CD4-positive, alpha-beta T cell (primary cell): ENCODE results near the gene PARD3B. TPM values are rescaled to one million over a fixed set of nuclear protein-coding genes. Genes with fewer than 3 reads are reported as not detected.

Experiments
- ATAC-seq: fragments of 200-7000 bp; cut with Tn5 transposase; one replicate; pipeline ENCODE4 v1.10.0; 2022; ENCODE audit warnings: mild to moderate bottlenecking; ENCODE audit not compliant: poor library complexity
- CTCF ChIA-PET: fragments of 350-600 bp; sonication (Branson Sonifier 250); formaldehyde crosslinking; loops from one replicate; lab custom pipeline; 2021; ENCODE audit warnings: antibody characterized with exemption, inconsistent platforms; lab: Charles Lee
- POLR2A ChIA-PET: fragments of 350-600 bp; sonication (Branson Sonifier 250); formaldehyde crosslinking; loops from one replicate; lab custom pipeline; 2021; ENCODE audit warnings: antibody characterized with exemption, inconsistent platforms; lab: Charles Lee
- DNase-seq, 14 experiments: peaks; one replicate each; pipeline ENCODE4 v3.0.0-alpha.2; 2013 to 2020; ENCODE audit warnings: mixed read lengths in 2 of 14
- H3K27ac ChIP-seq, 2 donors: one replicate each; pipeline versions ENCODE4 v1.5.1 to v1.7.0; 2013; ENCODE audit warnings: low read length in 2 of 2, low read depth in 1 of 2, mild to moderate bottlenecking in 1 of 2
- H3K27me3 ChIP-seq, 2 experiments: 1 replicate in 1 of 2; 2 replicates in 1 of 2; pipeline versions ENCODE4 v1.6.1 to v1.7.0; 2013; ENCODE audit warnings: low read length in 2 of 2, control low read depth in 1 of 2, mild to moderate bottlenecking in 1 of 2, moderate library complexity in 1 of 2; ENCODE audit not compliant: insufficient read depth in 2 of 2, control insufficient read depth in 1 of 2
- H3K36me3 ChIP-seq: one replicate; pipeline ENCODE4 v1.6.1; 2013; ENCODE audit warnings: low read length, control low read depth; ENCODE audit not compliant: insufficient read depth
- H3K4me1 ChIP-seq: one replicate; pipeline ENCODE4 v1.6.1; 2013; ENCODE audit warnings: low read length, control low read depth; ENCODE audit not compliant: insufficient read depth
- H3K4me3 ChIP-seq: one replicate; pipeline ENCODE4 v1.5.1; 2013; ENCODE audit warnings: mild to moderate bottlenecking, low read length, moderate library complexity
- H3K9me3 ChIP-seq, 2 experiments: 1 replicate in 1 of 2; 2 replicates in 1 of 2; pipeline versions ENCODE4 v1.6.1 to v1.7.0; 2013; ENCODE audit warnings: low read length in 2 of 2, mild to moderate bottlenecking in 2 of 2, control low read depth in 1 of 2, moderate library complexity in 1 of 2; ENCODE audit not compliant: control insufficient read depth in 1 of 2, insufficient read depth in 1 of 2
- H3K27ac Mint-ChIP-seq: one replicate; pipeline ENCODE4 v1.8.0; 2020; ENCODE audit warnings: mixed read lengths
- H3K27me3 Mint-ChIP-seq: one replicate; pipeline ENCODE4 v1.8.0; 2021; ENCODE audit warnings: mixed read lengths
- H3K36me3 Mint-ChIP-seq: one replicate; pipeline ENCODE4 v1.8.0; 2021; ENCODE audit warnings: low read depth, mixed read lengths
- H3K4me1 Mint-ChIP-seq: one replicate; pipeline ENCODE4 v1.8.0; 2021; ENCODE audit warnings: low read depth, mixed read lengths
- H3K4me3 Mint-ChIP-seq: one replicate; pipeline ENCODE4 v1.8.0; 2020; ENCODE audit warnings: mild to moderate bottlenecking, mixed read lengths
- H3K9me3 Mint-ChIP-seq: one replicate; pipeline ENCODE4 v1.8.0; 2020; ENCODE audit warnings: mixed read lengths
- CTCF ChIP-seq: fragments of 200-600 bp; IDR thresholded peaks from one replicate; pipeline ENCODE4 v1.8.0; 2022; ENCODE audit warnings: antibody characterized with exemption, mild to moderate bottlenecking
- intact Hi-C, 2 experiments: fragments of 100-400 bp; cut with DNase I in 1 of 2; cut with micrococcal nuclease in 1 of 2; formaldehyde crosslinking; loops; one replicate each; pipeline versions ENCODE4 v1.15.1 to v1.9.0; 2023 to 2025; cut with DNase I, micrococcal nuclease
- total RNA-seq, 174 experiments: library from RNA in 2 of 174; stranded (reverse) in 2 of 174; gene quantifications; one replicate each; pipeline ENCODE4 v1.2.3 and lab custom pipeline; 2021 to 2026

Gene PARD3B
- total RNA-seq, 2 experiments from 2014 or later = 0.87 to 1.9 TPM

- no peak for TF ChIP-seq CTCF
- CTCF ChIA-PET = interaction anchor here (0.5 kb wide), 2 partner anchors 10 to 411 kb away, joined by 3 to 4 read pairs; no protein-coding TSS in a partner anchor
Observed at GRCh38 chr2:204654669-204655068, 109.4 kb downstream of the PARD3B start.

GRCh38 chr2:204655101-204655500 lies 109.8 kb downstream of the PARD3B start:
- peaks cover 0 to 8% of the 10 kb centered on the region in 2 experiments for H3K9me3 ChIP-seq
- TF ChIP-seq CTCF = no peak
- DNase-seq (no peak), ATAC-seq (no peak)
- POLR2A ChIA-PET = no interaction called here
- H3K4me3 ChIP-seq = no peak overlapping the region
- Mint-ChIP-seq H3K27ac (no peak overlapping the region), H3K4me3 (no peak overlapping the region), H3K36me3 (no peaks in the 10 kb centered on the region), H3K27me3 (no peaks in the 10 kb centered on the region), H3K4me1 (no peaks in the 10 kb centered on the region), H3K9me3 (peaks cover 8% of the 10 kb centered on the region)
- CTCF ChIA-PET = interaction anchor here (0.5 kb wide), 2 partner anchors 11 to 412 kb away, joined by 3 to 4 read pairs; no protein-coding TSS in a partner anchor
- no peaks in the 10 kb centered on the region for H3K4me1 ChIP-seq
- H3K36me3 ChIP-seq = no peaks in the 10 kb centered on the region
- intact Hi-C loops = no loop called here
- no peak overlapping the region for H3K27ac ChIP-seq
- H3K27me3 ChIP-seq = no peaks in the 10 kb centered on the region

More at GRCh38 chr2:204654669-204655068, 109.4 kb downstream of the PARD3B start:
- Mint-ChIP-seq H3K4me3 (no peak overlapping the region), H3K27me3 (no peaks in the 10 kb centered on the region), H3K4me1 (no peaks in the 10 kb centered on the region), H3K27ac (no peak overlapping the region), H3K36me3 (no peaks in the 10 kb centered on the region), H3K9me3 (peaks cover 8% of the 10 kb centered on the region)
- no peaks in the 10 kb centered on the region for H3K36me3 ChIP-seq
- ATAC-seq (no peak), DNase-seq (no peak)
- no peaks in the 10 kb centered on the region for H3K27me3 ChIP-seq
- H3K27ac ChIP-seq = no peak overlapping the region
- POLR2A ChIA-PET = no interaction called here
- peaks cover 0 to 8% of the 10 kb centered on the region in 2 experiments for H3K9me3 ChIP-seq
- intact Hi-C loops = no loop called here
- H3K4me3 ChIP-seq = no peak overlapping the region
- no peaks in the 10 kb centered on the region for H3K4me1 ChIP-seq

GRCh38 chr2:204655626-204656025 lies 110.4 kb downstream of the PARD3B start:
- intact Hi-C loops = no loop called here
- Mint-ChIP-seq H3K4me1 (no peaks in the 10 kb centered on the region), H3K36me3 (no peaks in the 10 kb centered on the region), H3K9me3 (peaks cover 5% of the 10 kb centered on the region), H3K27ac (no peak overlapping the region), H3K4me3 (no peak overlapping the region), H3K27me3 (no peaks in the 10 kb centered on the region)
- ChIA-PET CTCF (no interaction called here), POLR2A (no interaction called here)
- no peaks in the 10 kb centered on the region for H3K36me3 ChIP-seq
- no peak for TF ChIP-seq CTCF
- H3K4me3 ChIP-seq = no peak overlapping the region
- ATAC-seq = no peak
- peaks cover 0 to 8% of the 10 kb centered on the region in 2 experiments for H3K9me3 ChIP-seq
- no peaks in the 10 kb centered on the region for H3K27me3 ChIP-seq
- no peak overlapping the region for H3K27ac ChIP-seq
- DNase-seq = no peak
- no peaks in the 10 kb centered on the region for H3K4me1 ChIP-seq
